GM19043 (cell line): ENCODE measurements around the gene IFITM2.
"Not testable (repeated sequence)": the region's sequence is repeated elsewhere in the genome, so short reads cannot be mapped to it uniquely, and the experiment has no call there.

Experiments used
- ATAC-seq: cut with Tn5 transposase; IDR thresholded peaks from one replicate; pipeline ENCODE4 v1.9.1; 2021; ENCODE audit warnings: low read depth; ENCODE audit not compliant: unreplicated experiment

The IFITM2 gene

DNA sequence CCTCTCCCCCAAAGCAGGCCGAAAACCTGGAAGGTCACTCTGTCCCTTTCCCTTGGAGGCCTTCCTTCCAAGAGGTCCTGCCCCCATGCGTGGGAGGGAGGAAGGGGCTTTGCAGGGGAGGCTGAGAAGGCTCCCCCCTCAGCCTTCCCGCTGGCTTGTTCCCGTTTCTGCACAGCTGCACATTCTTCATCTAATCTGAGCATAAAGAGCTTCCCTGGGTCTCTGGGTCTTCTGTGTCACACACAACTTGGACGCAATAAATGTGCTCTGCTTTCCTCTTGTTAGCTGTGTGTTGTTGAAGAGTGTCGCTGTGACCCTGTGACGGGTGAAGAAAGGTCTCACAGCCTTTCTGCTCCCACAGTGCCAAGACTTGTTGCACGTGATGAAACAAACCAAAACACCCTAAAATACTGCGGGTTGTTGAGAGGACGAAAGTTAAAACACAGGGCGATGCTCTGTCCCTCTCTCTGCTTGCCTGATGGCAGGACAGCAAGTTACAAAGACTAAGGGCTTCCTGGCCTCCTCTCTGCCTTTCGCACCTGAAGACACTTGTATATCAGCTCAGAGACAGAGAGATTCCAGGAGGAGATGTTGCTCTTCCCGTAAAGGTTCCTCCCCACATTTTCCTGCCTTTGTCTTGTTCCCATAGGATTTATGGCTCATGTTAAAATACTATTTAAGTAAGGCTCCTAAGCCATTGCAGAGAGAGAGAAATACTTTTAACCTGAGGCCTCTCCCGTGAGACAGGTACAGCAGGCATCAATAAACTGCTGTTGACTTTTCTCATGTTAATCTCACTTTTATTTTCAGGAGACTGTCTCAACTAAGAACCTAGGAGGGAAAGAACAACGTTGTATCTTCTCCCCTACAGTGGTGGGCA is 28.4 kb downstream of the IFITM2 start:
- no peak for ATAC-seq

GRCh38 chr11:336659-337198 is 29.1 kb downstream of the IFITM2 start:
- no peak for ATAC-seq

GRCh38 chr11:337711-338110 is 30.1 kb downstream of the IFITM2 start:
- no peak for ATAC-seq

GRCh38 chr11:339963-340362 is 32.3 kb downstream of the IFITM2 start:
- no peak for ATAC-seq

DNA sequence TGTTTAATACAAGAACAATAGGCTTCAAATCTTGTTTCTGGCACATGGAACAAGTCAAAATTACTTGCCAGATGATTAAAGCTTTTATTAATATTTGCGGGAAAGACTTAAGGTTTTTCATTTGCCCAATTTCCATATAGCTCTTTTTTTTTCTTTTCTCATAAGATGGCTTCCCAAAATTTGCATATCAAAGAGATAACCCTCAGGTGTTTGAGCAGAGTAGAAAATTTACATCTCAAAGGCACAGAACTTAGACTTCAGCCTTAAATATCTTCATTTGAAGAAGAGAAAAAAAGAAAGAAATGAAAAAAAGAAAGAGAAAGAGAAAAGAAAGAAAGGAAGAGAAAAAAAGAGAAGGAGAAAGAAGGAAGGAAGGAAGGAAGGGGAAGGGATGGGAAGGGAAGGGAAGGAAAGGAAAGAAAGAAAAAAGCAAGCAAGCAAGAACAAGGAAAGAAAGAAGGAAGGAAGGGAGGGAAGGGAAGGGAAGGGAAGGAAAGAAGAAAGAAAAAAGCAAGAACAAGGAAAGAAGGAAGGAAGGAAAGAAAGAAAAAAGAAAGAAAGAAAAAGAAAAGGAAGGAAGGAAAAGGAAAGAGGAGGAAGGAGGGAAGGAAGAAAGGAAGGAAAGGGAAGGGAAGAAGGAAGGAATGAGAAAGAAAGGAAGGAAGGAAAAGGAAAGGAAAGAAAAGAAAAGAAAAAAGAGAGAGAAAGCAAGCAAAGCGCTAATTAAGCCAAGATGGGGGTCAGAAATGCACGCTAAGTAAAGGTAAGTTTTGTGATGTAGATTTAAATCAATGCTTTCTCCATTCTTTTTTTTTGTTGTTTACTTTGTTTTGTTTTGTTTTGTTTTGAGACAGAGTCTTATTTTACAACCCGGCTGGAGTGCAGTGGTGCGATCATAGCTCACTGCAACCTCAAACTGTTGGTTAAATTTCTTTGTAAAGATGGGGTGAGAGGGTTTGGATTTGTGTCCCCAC is 33.2 kb downstream of the IFITM2 start:
- ATAC-seq: no peak

DNA sequence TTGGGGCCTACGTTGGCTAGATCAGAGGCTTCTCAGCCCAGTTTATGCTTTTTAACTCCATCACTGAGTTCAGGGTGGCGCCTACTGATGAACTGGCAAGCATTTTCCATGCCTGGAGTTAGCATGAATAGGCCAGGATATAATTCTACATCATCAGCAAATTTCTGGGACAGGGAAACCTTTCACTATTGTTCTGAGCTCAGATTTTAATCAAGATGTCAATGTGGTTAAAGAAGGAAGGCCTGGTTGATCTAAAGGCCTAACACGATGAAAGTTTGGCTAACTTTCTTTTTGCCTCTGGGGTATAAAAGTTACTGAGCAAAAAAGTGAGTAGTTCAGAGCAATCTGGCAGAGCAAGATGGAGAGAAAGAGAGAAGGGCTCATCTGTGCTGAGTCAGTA is 34.7 kb downstream of the IFITM2 start:
- no peak for ATAC-seq

GRCh38 chr11:344836-345578 is 37.4 kb downstream of the IFITM2 start:
- ATAC-seq: no peak

DNA sequence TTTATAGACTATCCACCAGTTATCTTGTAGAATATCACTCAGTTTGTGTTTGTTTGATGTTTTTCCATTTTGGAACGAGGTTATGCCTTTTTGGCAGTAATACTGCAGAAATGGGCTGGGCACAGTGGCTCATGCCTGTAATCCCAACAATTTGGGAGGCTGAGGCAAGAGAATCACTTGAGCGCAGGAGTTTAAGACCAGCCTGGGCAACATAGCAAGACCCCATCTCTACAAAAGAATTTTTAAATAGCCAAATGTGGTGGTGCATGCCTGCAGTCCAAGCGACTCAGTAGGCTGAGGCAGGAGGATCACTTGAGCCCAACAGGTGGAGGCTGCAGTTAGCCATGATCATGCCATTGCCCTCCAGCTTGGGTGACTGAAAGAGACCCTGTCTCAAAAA is 38.9 kb downstream of the IFITM2 start:
- no peak for ATAC-seq

DNA sequence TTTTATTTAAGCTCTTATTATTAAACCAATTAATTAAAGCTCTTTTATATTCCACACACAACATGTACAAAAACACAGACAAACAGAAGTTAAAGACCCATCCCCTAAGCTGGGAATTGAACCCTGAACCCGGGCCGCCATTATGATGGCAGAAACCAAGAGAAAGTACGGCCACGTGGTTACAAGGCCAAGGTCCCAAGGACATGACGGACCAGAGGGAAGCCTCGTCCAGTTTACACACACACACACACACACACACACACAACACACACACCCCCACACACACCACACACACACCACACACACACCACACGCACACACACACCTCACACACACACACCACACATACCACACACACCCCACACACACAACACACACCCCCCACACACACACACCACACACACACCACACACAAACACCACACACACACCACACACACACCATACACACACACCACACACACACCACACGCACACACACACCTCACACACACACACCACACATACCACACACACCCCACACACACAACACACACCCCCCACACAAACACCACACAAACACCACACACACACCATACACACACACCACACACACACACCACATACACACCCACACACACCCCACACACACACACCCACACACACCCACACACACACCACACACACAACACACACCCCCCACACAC is 41.8 kb downstream of the IFITM2 start:
- not testable (repeated sequence) for ATAC-seq

DNA sequence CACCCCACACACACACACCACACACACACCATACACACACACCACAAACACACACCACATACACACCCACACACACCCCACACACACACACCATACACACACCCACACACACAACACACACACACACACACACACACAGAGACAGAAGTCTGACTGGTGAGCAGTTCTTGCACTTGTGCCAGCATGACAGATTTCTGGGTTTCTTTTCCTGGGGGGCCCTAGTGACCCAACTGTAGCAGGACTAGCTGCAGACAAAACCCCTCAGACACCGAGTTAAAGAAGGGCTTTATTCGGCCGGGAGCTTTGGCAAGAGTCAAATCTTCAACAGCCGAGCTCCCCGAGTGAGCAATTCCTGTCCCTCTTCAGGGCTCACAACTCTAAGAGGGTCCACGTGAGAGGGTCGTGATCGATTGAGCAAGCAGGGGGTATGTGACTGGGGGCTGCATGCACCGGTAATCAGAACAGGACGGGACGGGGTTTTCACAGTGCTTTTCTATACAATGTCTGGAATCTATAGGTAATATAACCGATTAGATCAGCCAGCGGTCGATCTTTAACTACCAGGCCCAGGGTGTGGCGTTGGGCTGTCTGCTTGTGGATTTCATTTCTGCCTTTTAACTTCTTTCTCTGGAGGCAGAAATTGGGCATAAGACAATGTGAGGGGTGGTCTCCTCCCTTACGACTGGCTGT is 42.6 kb downstream of the IFITM2 start:
- not testable (repeated sequence) for ATAC-seq

DNA sequence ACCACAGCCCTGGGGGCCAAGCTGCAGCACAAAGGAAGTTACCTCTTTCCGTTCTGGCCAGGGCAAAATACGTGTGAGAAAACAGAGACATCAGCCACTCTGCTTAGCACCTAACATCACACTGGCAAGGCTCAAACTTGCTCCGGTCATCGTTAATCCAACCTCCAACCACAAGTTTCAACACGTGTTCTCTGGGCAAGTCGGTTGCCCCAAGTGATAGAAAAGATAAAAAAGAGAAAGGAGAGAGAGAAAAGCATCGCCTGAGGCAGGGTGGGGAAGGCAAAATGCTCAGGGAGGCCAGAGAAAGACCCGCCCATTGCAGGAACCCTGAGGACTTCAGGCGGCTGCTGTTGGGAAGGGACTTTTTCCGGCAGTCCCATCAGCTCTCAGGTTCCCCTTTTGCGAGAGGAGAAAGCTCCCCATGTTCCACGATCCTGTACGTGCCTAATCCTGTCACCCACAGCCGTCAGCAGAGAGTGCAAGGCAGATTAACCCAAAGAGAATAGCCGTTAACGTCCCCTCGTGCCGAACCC is 43.2 kb downstream of the IFITM2 start:
- ATAC-seq: no peak

DNA sequence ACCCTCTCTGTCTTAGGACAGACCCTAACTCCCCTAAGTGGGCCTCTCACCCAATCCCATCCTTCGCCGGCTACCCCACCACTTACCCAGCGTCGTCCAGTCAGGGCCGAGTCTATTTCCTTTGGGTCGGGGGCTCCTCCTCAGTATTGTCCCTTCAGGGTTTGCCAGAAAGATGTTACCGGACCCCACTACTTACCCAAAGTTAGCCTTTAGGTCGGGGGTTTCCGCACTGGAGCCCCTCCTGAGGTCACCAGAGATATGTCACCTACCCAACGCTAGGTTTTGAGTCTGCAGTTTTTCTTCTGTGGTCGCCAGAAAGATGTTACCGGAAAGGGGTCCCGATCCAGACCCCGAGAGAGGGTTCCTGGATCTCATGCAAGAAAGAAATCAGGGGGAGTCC is 43.8 kb downstream of the IFITM2 start:
- ATAC-seq: no peak

DNA sequence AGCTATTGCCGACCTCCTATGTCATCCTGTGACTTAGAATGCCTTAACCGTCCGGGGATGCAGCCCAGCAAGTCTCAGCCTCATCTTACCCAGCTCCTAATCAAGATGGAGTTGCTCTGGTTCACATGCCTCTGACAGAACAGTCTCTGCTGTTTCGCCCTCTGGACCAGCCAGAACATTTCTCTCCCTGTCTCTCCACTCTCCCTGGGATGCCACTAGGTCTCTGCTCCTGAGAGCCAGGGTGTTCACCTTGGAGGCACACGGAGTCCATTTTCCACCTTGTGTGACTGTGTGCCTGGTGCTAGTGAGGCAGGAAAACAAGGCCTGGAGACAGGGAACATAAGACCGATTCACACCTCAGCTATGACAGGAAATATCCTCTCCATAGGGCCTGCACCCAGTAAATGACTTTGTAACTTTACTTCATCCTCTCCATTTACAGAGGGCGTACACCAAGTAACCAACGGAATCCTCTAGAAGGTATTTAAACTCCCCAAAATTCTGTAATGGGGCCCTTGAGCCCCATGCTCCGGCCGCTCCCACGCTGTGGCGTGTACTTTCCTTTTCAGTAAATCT is 44.9 kb downstream of the IFITM2 start:
- ATAC-seq: no peak

GRCh38 chr11:353179-353873 is 45.7 kb downstream of the IFITM2 start:
- ATAC-seq: no peak

- no peak for ATAC-seq
Measured at GRCh38 chr11:355581-356458, 48.2 kb downstream of the IFITM2 start.

DNA sequence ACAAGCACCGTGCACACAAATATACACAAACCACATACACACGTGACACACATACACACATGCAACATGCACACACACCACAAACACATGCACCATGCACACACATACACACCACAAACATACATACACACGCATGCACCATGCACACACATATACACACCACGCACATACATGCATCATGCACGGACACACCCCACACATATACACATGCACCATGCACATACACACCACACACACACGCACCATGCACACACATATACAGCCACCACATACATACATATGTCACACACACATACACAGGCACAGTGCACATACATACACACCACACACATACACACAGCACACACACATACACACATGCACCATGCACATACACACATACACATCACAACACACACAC is 49.0 kb downstream of the IFITM2 start:
- no peak for ATAC-seq

DNA sequence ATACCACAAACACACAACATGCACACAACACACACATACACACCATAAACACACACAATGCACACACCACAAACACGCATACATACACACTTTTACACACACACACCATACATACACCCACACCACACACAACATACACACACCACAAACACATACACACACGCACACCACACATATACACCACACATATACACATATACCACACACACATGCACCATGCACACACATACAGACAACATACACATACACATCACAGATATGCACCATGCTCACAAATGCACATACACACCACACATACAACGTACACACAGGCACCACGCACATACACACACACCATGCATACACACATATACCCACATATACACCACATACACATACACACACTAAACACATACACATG is 50.0 kb downstream of the IFITM2 start:
- no peak for ATAC-seq
